Brain pericyte (primary cell): ENCODE results near the gene OTUB2.

Source experiments
- DNase-seq: peaks from one replicate; pipeline ENCODE4 v3.0.0-alpha.2; 2012; ENCODE audit warnings: low read depth, low spot score

OTUB2 gene

GRCh38 chr14:94040796-94041195 lies 14.7 kb downstream of the OTUB2 start:
- DNase-seq, result no peak

- DNase-seq, result no peak
Measured at GRCh38 chr14:94041551-94042346, 15.6 kb downstream of the OTUB2 start.

- DNase-seq, result no peak
Measured at GRCh38 chr14:94042433-94043091, 16.4 kb downstream of the OTUB2 start.

- DNase-seq, result no peak
Measured at GRCh38 chr14:94043111-94043755, 17.1 kb downstream of the OTUB2 start.

- no peak for DNase-seq
Measured at GRCh38 chr14:94043756-94044475, 17.8 kb downstream of the OTUB2 start.

GRCh38 chr14:94044476-94045091 lies 18.4 kb downstream of the OTUB2 start:
- DNase-seq, result no peak

GRCh38 chr14:94045101-94045500 lies 19.0 kb downstream of the OTUB2 start:
- DNase-seq, result no peak

- DNase-seq, result no peak
Measured at GRCh38 chr14:94045563-94046345, 19.6 kb downstream of the OTUB2 start.

- DNase-seq, result no peak
Measured at GRCh38 chr14:94046696-94047250, 20.6 kb downstream of the OTUB2 start.

- DNase-seq, result no peak
Measured at GRCh38 chr14:94047581-94047980, 21.4 kb downstream of the OTUB2 start.

GRCh38 chr14:94048691-94049624 lies 22.8 kb downstream of the OTUB2 start:
- no peak for DNase-seq

GRCh38 chr14:94049625-94050023 lies 23.5 kb downstream of the OTUB2 start:
- DNase-seq, result no peak

GRCh38 chr14:94050231-94050880 lies 24.2 kb downstream of the OTUB2 start:
- DNase-seq, result no peak

GRCh38 chr14:94051115-94051514 lies 25.0 kb downstream of the OTUB2 start:
- DNase-seq, result no peak

GRCh38 chr14:94051779-94052178 lies 25.6 kb downstream of the OTUB2 start:
- DNase-seq, result no peak

- DNase-seq, result no peak
Measured at GRCh38 chr14:94052199-94052598, 26.1 kb downstream of the OTUB2 start.

GRCh38 chr14:94052662-94053061 lies 26.5 kb downstream of the OTUB2 start:
- DNase-seq, result no peak

- DNase-seq, result no peak
Measured at GRCh38 chr14:94054401-94054800, 28.3 kb downstream of the OTUB2 start.

GRCh38 chr14:94054936-94055335 lies 28.8 kb downstream of the OTUB2 start:
- DNase-seq, result no peak
